Ramos (cell line): ENCODE results near the gene HSBP1L1.

Source experiments
- in situ Hi-C: fragments of 300-500 bp; cut with MboI; formaldehyde crosslinking; loops from one replicate; pipeline ENCODE4 v1.14.3; 2022; ENCODE audit warnings: low sequenced_read_pairs; ENCODE audit not compliant: unreplicated experiment

HSBP1L1 gene

GRCh38 chr18:79964330-79965118 is at the start of gene HSBP1L1:
Gene HSBP1L1, plus strand, starts transcription at chr18:79964643. Its CDS starts 93 bp downstream, at chr18:79964736.
- in situ Hi-C loops = no loop called here

GRCh38 chr18:79915161-79916127 is 49.0 kb upstream of the HSBP1L1 start:
- in situ Hi-C loops = no loop called here

DNA sequence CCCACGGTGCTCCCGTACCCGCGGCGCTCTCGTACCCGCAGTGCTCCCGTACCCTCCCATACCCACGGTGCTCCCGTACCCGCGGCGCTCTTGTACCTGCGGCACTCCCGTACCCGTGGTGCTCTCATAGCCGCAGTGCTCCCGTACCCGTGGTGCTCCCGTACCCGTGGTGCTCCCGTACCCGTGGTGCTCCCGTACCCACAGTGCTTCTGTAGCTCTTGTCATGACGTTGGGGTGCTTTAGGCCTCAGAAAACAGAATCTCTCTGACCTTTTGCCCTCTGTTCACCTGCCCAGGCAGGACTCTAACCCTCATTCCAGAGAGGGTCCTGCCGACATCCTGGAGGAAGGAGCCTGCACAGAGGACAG is 48.3 kb upstream of the HSBP1L1 start:
- in situ Hi-C loops = no loop called here

GRCh38 chr18:79916546-79917168 is 47.8 kb upstream of the HSBP1L1 start:
- in situ Hi-C loops = no loop called here

DNA sequence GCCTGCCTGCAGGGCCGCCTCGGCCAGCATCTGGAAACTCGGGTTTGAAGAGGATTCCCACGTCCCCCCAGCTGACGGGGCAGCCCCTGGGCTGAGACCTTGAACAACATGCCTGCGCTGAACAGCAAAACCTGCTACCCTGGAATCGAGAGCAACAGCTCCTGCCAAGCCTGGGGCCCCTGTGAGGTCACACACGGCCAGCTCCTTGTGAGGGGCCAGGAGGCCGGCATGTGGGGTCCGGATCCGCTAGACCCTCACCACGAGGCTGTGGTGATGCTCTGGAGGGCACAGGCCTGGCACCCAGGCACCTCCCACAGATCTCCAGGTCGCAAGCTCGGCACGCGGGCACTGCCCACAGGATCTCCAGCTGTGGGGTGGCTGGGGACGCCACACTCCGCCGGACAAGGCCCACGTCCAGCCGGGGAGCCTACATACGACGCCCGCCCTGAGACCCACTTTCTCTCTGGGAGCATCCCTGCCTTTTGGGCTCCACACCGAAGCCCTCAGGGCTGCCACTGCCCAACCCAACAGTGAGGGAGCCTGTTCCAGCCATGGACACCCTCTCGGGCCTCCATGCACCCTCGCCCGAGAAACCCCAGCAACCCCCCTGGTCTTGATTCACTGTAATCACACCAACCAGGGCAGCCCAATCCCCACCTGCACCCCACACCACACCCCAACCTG is 47.1 kb upstream of the HSBP1L1 start:
- in situ Hi-C loops = no loop called here

DNA sequence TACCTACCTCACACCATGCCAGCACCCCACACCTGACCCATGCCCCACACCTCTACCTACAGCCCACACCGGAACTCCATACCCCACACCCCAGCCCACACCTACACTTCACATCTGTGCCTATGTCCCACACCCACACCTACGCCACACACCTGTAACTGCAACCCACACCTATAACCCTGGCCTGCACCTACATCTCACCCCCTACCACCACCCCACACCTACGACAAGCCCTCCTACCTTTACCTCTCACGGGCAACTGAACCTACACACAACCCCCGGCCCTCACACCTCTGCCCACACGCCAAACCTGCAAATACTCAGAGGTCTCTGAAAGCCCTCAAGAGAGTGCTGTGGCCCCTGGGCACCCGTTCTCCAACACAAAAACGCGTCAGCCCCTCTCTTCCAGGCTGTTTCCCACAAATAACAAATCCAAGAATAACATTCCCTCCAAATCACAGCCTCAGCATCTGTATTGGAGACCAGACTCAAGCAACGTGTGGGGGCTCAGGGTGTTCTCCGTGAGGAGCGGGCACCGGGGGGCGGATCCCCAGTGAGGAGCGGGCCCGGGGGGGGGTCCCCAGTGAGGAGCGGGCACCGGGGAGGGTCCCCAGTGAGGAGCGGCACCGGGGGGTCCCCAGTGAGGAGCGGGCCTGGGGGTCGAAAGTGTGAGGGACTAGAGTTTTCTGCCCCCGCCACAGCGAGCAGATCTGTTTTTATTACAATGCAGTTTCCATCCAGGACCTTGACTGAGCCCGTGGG is 46.4 kb upstream of the HSBP1L1 start:
- in situ Hi-C loops = no loop called here

DNA sequence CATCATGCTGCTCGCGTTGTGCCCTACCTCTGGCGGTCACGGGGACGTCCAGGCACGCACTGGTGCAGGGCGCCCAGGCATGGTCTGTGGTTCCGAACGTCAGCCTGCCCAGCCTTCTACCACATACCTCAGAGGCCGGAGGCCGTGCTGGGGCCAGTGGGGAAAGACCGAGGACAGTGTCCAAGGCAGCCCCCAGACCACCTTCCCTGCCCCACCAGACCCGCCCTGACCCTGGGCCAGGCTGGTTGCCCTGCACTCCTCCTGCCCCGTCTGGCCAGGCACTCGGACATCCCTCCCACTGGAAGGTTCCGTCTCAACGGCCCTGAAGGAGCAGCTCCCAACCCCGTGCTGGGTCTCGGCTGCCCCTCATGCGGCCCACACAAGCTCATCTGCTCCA is 45.8 kb upstream of the HSBP1L1 start:
- in situ Hi-C loops = no loop called here

GRCh38 chr18:79919089-79919488 is 45.4 kb upstream of the HSBP1L1 start:
- in situ Hi-C loops = no loop called here

DNA sequence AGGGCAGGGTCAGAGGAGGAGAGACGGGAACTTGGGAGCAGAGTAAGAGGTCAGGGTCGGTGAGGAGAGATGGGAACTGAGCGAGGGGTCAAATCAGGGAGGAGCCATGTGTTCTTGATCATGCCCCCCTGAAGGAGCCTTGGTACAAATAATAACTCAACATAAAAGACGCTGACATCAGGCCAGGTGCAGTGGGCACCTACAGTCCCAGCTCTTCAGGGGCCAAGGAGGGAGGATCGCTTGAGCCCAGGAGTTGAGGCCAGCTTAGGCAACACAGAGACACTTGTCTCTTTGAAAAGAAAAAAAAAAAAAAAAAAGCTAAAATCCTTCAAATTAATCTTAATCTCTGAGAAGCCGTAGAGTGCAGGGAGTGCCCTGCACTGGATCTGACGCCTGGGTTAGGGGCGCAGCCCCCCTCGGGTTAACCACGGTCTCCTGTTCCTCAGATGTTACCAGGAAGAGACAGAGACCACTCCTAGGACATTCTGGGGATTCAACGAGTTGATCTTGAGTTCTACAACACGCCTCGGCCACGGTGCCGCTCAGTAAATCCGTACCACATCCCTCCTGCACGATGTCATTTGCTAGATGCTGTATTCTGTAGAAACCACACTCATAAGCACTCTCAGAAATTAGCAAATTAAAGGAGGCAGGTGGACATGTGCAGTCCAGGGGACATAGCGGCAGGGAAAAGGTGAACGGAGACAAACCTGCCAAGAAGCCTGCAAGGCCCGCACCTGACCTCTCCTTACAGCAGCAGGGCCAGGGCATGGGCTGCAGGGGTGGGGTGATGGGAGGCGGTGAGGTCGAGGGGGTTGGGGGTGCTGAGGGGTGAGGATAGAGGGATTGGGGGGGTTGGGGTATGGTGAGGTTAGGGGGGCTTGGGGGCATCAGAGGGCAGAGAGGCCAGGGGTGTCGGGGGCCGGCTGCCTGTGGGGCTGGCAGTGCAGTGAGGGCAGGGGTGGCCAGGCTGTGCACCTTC is 42.2 kb upstream of the HSBP1L1 start:
- in situ Hi-C loops = no loop called here

DNA sequence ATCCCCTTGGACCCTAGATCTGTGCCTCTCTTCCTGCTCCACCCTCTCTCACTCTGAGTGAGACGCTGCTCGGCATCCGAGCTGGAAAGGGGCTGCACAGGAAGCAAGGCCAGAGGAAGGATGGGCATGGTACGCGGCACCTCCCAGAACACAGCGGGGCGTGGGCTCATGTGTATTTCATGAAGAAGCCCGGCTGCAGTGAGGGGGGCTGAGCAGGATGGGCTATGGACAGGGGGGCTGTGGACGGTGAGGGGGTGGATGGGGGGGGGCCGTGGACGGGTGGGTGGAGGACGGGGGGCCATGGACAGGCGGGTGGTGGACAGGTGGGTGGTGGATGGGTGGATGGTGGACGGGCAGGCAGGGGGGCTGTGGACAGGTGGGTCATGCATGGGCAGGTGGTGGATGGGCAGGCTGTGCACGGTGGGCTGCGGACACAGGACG is 41.5 kb upstream of the HSBP1L1 start:
- in situ Hi-C loops = no loop called here

DNA sequence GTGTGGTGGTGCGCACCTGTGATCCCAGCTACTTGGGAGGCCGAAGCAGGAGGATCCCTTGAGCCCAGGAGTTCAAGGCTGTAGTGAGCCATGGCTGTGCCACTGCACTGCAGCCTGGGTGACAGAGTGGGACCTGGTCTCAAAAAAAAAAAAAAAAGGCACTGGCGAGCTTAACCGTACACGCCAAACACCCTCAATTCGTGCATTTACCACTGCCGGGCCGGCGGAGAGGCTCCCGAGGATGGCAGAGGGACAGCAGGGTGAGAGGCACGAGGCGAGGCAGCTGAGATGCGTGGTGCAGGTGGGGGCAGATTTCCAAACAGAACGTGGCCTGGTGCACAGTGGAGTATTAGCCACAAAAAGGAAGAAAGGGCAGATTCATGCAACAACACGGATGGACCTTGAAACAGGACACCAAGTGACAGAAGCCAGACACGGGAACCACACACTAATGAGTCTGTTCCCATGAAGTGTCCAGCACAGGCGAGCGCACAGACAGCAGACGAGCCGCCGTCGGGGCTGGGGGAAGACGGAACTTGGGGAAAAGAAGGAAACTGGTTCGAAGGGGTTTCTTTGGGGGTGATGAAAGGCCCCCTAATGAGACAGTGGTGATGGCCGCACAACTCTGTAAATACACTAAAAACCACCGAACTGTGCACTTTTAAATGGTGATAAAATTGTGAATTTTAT is 40.4 kb upstream of the HSBP1L1 start:
- in situ Hi-C loops = no loop called here

DNA sequence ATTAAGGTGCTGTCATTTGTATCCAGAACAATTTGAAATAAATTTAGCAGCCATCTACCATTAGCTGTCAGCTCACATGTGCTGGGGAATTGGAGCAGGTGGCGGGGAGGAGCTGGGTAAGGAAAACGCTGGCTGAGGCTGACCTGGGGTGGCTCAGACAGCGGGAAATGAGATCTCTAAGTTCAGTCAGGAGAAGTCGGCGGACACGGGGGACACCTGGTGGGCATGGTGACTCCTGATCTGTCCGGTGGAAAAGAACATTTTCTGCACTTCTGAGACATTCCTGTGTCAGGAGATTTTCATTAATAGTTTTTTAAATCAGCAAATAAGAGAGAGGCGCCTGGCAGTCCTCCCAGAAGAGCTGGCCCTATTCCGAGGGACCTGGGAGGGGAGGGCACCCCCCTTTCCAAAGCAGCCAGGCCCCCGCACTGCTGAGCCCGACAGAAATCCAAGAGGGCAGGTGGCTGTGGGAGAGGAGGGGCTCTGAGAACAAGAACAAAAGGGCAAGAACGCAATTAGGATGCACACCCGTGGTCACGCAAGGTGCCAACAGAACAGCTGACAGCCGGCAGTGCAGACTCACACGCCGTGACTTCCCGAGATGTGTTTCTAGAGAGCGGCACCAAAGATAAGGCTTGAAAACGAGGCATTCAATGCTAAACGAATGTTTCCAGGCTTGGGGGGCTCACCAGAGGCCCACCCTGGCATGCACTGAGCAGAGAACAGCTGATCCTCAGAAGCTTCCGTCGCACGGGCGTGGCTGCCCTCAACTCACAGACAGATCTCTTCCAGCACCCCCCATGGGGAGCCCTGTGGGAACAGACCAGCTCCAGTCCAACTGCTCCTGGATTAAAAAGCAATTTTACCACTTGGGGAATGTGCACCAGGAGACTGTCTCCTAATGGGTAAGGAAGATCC is 39.4 kb upstream of the HSBP1L1 start:
- in situ Hi-C loops = no loop called here

- in situ Hi-C loops = no loop called here
Observed at GRCh38 chr18:79926306-79926705, 38.1 kb upstream of the HSBP1L1 start.

DNA sequence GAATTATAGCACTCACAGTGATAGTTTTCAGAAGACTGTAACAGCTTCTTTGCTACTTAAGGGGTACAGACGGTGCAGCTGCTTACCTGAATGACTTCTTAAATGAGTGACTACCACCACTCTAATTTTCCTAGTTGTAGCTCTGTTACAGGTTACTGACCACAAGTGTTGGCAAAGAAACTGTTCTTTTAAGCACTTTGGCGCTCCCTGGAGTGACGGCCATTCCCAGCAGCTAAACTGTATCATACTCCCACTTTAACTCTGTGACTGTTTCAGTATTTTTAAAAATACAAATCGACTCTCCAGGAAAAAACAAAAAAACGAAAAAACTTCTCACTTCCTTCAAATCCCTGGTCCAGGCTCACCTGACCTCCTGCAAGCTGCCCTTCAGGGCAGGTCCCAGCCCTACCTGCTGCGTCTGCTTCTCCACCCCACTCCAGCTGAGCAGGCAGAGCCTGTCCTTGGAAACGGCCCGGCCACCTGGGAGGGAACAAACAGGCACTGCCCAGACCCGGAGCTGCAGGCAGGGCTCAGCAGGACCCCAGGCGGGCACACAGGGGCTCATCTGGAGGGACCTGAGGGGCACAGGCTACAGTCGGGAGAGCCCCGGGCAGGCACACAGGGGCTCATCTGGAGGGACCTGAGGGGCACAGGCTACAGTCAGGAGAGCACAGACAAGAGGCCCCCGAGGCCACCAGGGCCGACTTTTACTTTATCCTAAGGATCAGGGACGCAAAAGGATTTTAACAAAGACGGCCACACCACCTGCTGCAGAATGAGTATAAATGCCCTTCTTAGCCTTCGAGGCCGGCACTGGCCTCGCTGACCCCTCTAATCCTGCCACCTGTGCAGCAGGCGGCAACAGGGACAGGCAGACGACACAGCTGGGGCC is 37.5 kb upstream of the HSBP1L1 start:
- in situ Hi-C loops = no loop called here

DNA sequence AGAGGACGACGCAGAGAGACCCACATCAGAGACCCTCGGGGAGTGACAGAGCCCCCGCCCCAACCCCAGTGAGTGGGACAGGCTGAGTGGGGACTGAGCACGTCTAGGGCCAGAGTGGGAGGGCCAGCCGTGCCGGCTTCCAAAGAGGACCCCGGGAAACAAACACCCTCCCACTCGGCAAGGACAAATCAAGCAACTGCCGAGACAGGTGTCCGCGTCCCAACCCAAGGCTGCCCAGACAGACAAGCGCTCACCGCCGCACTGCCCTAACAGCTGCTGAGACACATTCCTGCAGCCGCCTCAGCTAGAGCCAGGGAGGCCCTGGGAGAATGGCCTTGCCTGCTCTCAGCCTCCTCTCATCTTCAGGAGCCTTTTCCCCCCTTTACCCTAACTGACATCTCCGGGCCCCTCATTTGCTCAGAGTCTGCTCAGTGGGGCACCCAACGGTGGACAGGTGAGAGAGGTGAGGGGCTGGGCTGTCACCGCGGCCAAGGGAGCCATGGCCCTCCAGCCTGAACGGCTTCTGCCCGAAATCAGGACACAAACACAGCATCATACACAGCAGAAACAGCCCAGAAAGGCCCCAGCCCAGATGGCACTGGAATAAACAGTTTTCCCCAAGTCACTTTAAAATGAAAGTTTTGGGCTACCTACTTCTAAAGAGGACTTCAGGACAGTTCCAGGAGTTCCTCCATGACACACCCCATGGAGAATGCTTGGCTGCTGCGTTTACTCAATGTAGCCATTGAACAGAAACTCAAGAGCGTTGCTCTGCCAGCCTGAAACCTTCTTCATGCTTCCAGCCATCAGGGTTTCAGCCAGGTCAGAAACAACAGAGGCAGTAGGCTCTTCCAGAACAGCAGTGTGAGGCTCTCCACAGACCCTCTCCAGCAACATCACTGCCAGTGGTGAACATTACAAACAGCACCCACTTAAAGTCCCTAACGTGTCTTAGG is 36.6 kb upstream of the HSBP1L1 start:
- in situ Hi-C loops = no loop called here
